C4-2B (cell line): Measurements from ENCODE around the gene SGPP1.

Experiments
- H3K27ac ChIP-seq: fragments of 450-650 bp; 2 replicates; pipeline ENCODE4 v1.5.1; 2017
- CTCF ChIP-seq: fragments of 450-650 bp; conservative IDR thresholded peaks from 2 replicates; pipeline ENCODE4 v1.5.1; 2017; ENCODE audit warnings: mild to moderate bottlenecking
- ZFX ChIP-seq: fragments of 450-650 bp; IDR thresholded peaks from 2 replicates; pipeline ENCODE4 v1.6.1; 2017

The SGPP1 gene

GRCh38 chr14:63727736-63728728, at the start of gene SGPP1:
Gene SGPP1, minus strand, starts transcription at chr14:63728065. Its CDS starts 121 bp downstream, at chr14:63727944.
- TF ChIP-seq CTCF: peak; percentile 49
- peak; percentile 88 for TF ChIP-seq ZFX
- H3K27ac ChIP-seq: peak within 1 kb of the TSS; percentile 88

- H3K27ac ChIP-seq: no peak overlapping the region
- TF ChIP-seq ZFX: no peak
Measured at GRCh38 chr14:63777024-63777423, 49.2 kb upstream of the SGPP1 start.

GRCh38 chr14:63773504-63773903, 45.6 kb upstream of the SGPP1 start:
- TF ChIP-seq ZFX: no peak
- TF ChIP-seq CTCF: no peak
- no peak overlapping the region for H3K27ac ChIP-seq

GRCh38 chr14:63770187-63770807, 42.4 kb upstream of the SGPP1 start:
- H3K27ac ChIP-seq: no peak overlapping the region
- TF ChIP-seq ZFX (no peak), CTCF (peak; percentile 83)

- no peak overlapping the region for H3K27ac ChIP-seq
- no peak for TF ChIP-seq CTCF
- TF ChIP-seq ZFX: no peak
Measured at GRCh38 chr14:63766611-63767010, 38.7 kb upstream of the SGPP1 start.

- no peak for TF ChIP-seq ZFX
- TF ChIP-seq CTCF: no peak
- H3K27ac ChIP-seq: no peak overlapping the region
Measured at GRCh38 chr14:63764620-63765139, 36.8 kb upstream of the SGPP1 start.

- H3K27ac ChIP-seq: no peak overlapping the region
- TF ChIP-seq CTCF: no peak
- TF ChIP-seq ZFX: no peak
Measured at GRCh38 chr14:63764103-63764502, 36.2 kb upstream of the SGPP1 start.
